Stimulated activated CD4-positive, alpha-beta T cell treated with anti-CD3 and anti-CD28 coated beads, Interleukin-12 subunit alpha, Interleukin-12 subunit beta, amount 100 ng/mL, for 4 hours (primary cell): ENCODE measurements around the gene INPP5J.

Experiments
- DNase-seq: peaks from one replicate; pipeline ENCODE4 v3.0.0-alpha.2; 2020

Gene INPP5J

DNA sequence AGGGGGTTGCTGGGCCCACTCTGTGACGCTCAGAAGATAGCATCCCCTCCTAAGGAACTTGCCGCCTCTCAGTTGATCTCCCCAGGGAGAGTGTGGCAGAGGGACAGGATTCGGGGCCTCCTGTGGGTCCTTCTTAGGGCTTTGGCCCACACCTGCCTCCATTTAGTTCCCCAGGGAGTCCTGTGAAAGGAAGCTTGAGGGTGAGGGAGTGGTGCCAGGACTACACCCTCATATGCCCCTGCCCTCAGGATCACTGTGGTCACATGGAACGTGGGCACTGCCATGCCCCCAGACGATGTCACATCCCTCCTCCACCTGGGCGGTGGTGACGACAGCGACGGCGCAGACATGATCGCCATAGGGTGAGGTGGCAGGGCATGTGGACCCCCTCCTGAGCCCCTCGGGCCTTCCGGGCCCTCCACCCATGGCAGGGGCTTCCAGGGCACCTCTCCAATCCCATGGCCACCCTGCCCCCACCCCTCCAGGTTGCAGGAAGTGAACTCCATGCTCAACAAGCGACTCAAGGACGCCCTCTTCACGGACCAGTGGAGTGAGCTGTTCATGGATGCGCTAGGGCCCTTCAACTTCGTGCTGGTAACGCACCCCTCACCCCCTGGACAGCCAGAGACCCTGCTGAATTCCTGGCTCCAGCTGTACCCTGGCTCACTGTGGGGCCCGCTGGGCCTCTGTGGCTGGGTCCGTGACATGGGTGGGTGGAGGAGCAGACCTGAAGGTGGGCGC, 3.5 kb downstream of the INPP5J start:
- DNase-seq = no peak

DNA sequence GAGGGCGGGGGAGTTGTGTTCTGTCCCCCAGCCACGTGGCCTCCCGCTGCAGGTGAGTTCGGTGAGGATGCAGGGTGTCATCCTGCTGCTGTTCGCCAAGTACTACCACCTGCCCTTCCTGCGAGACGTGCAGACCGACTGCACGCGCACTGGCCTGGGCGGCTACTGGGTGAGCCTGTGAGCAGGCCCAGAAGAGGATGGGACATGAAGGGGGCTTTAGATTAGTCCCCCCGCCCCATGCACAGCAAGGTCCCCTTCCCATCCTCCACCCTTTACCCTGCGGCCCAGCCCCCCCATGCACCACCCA, 4.1 kb downstream of the INPP5J start:
- no peak for DNase-seq

DNA sequence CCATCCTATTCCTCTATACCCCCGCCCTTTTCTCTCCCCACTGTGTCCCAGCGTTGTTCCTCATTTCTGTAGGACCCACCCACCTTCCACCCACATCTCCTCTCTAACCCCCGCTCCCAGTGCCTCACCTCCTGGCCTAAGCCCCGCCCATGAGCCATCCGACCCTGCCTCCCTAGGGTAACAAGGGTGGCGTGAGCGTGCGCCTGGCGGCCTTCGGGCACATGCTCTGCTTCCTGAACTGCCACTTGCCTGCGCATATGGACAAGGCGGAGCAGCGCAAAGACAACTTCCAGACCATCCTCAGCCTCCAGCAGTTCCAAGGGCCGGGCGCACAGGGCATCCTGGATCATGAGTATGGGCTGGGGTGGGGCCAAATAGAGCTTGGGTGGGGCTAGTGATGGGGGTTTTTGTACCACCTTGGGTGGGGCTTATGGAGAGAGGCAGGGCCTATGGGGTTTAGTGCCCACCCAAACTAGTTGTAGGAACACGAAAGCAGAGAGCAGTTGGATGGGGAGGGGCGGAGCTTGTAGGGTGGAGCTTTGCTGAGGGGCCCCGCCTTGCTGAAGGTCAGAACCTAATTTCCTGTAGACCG, 4.5 kb downstream of the INPP5J start:
- DNase-seq = no peak

DNA sequence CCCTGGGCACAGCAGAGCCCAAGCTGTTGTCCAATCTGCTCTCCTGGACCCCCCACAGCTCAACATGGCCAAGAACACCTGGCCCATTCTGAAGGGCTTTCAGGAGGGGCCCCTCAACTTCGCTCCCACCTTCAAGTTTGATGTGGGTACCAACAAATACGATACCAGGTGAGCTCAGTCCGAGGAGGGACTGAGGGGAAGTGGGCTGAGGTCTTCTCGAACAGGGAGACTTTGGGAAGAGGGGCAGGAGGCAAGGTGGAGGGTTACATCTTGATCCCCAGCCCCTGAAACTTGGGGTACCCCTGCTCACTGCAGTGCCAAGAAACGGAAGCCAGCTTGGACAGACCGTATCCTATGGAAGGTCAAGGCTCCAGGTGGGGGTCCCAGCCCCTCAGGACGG, 5.4 kb downstream of the INPP5J start:
- DNase-seq = no peak

DNA sequence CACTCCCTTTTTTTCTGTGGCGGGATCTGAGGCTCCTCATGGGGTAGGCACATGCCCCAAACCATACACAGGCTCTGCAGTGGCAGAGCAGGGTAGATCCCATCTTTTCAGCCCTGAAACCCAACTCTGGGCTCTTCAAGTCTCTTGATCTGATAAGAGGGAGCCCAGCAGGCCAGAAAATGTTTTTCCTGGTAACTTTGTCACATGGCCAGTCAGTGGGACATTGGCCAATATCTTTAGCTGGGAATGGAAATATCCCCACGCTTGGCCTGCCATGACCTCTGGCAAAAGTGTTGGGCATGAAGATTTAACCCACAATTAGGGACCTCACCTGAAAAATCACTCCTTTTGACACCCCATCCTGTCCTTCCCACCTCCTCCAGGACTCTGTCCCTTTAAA, 8.1 kb downstream of the INPP5J start:
- no peak for DNase-seq

DNA sequence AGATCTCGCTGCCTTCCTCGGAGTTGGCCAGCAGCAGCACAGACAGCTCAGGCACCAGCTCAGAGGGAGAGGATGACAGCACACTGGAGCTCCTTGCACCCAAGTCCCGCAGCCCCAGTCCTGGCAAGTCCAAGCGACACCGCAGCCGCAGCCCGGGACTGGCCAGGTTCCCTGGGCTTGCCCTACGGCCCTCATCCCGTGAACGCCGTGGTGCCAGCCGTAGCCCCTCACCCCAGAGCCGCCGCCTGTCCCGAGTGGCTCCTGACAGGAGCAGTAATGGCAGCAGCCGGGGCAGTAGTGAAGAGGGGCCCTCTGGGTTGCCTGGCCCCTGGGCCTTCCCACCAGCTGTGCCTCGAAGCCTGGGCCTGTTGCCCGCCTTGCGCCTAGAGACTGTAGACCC, 11.1 kb downstream of the INPP5J start:
- DNase-seq = no peak

DNA sequence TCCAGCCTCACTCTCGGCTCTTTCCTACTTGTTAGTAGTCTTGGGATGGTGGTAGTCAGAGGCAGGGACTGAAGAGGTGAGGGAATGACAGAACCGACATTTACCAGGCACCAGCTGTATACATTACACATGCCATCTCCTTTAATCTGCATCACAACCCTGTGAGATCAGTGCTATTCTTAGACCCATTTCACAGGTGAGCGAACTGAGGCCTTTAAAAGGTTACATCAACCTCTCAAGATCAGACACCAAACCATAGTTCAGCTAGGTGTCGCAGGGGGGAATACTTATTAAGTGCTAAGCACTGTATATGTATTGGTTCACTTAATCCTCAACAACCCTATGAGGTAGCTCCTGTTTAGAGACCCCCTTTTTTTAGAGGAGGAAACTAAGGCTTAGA, 11.9 kb downstream of the INPP5J start:
- no peak for DNase-seq

DNA sequence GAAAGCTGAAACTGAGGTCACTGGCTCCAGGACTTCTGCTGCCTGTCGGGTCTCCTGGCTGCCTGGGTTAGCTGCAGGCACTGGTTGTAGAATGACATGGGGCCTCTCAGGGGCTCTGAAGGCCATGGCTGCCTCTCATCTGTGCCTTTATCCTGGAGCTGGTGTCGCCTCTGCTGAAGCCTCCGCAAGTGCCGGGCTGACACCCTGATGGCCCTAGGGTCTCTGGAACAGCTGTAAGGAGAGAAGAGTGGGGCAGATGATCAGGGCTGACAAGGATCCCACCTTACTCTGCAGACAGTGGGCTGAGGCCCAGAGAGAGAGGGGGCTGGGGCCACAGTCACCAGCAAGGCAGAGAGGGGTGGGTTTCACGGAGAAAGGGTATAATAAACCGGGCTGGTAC, 12.9 kb downstream of the INPP5J start:
- DNase-seq = no peak

DNA sequence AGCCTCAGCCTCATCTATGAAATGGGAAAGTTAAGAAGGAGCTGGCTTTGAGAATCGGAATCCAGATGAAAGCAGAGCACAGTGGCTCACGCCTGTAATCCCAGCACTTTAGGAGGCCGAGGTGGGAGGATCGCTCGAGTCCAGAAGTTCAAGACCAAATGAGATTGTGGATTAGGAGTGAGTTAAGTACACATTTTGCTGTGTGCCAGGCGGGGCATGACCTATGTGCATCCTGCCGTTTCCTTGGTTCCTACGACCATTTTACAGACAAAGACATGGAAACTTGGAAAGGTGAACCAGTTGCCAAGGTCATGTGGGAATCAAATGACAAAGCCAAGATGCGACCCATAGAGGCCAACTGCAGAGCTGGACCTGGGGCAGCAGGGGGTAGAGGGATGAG, 13.4 kb downstream of the INPP5J start:
- no peak for DNase-seq

DNA sequence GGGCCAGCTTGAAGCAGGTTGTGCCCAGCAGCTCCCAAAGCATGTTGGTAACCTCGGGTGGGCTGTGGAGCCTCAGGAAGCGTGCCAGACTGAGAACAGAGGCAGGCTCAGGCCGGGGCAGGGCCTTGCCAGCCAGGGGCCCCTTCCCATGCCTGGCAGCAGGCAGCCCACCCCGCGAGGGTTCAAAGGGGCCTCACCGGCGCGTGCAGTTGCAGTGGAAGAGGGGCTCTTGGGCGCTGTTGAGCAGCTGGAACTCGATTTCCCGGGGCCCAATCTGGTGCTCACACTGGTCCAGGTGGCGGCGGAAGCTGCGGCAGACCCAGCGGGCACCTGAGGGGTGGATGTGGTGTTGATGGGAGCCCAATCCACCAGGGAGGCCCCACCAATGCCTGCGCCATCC, 13.9 kb downstream of the INPP5J start:
- DNase-seq = no peak

DNA sequence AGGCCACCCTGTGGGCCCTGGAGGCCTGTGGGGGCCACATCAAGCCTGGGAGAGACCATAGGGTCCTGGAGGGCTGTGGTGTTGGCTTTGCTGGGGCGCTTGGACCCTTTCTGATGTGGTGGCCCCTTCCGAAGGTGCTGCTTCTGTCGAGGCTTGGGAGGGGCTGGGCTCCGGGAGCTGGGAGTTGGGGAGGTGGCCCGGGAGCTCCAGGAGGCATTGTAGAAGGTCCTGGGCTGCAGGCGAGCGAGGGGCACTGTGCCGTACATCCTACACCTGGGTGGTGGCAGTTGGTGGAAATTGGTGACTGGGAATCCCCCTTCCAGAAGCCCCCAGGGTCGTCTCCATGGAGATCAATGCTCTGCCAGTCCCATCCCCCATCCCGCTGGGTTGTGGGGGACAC, 15.0 kb downstream of the INPP5J start:
- DNase-seq = no peak

DNA sequence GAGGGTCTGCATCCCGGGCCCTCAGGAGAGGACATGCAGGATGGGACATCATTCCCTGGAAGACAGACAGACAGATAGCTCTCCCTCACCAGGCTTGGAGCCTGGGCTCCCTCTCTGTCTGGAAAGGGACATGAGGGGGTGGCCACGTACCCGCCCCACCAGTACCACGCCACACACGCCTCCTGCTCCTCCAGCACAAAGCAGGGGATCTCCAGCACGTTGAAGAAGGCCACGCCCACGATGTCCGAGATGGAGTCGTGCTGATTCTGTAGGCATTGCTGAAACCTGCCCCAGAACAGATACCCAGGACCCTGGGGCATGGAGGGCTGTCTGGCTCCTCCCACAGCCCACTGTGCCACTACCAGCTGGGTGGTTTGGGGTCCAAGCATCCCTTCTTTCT, 15.4 kb downstream of the INPP5J start:
- no peak for DNase-seq

DNA sequence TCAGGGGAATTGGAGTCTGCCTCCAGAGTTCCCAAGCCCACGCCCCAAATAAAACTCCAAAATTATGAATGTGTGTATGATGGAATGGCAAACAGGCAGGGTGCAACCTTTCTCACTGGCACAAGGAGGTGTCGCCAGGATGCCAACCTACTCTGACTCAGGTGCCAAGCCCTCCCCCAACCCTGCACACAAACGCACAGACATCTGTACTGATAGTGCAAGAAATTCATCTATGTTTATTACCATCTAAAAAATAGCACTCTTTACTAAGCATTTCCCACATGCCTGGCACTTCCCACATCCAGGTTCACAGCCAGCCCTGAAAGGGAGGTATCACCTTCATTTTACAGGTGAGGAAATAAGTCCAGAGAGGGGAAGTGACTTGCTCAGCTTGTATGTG, 16.3 kb downstream of the INPP5J start:
- DNase-seq = no peak

DNA sequence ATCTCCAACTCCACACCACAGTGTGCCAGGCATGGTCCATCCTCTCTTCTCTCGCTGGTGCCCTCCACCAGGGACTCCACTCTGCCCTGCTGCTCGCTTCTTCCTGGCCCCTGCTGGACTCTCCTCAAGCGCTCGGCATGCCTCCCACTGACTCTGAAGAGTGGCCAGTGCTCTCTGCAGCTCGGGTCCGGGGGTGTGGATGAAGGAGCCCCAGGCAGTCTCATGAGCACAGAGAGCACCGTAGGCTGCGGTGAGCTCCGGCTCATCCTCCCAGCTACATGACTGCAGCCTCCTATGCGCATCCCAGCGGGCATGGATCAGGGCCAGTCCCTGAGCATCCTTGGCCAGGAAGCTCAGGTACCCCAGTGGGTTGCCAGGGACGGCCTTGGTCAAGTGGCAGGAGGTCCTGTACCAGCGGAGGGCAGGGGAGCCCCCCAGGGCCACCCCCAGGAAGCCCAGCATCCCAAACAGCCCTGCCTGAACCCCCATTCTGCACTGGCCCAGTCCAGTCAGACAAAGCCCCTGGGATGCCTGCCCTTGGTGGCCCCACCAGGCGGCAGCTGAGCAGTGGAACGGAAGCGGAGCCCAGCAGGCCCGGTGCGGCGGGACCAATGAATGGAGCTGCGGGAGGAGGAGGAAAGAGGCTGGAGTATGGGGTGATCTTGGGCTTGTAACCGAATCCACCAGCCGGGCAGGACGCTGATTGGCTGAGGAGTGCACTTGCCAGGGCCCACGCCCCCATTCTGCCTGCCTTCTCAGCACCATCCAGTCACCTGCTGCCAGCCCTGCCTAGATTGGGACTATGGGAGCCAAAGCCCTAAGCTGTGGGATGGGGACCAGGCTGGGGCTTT, 17.3 kb downstream of the INPP5J start, which contains the start of gene PLA2G3:
Gene PLA2G3 (minus strand): TSS at position 643 of the 851 bp plus-strand sequence. CDS start 154 bp downstream, at position 489.
- DNase-seq = no peak

DNA sequence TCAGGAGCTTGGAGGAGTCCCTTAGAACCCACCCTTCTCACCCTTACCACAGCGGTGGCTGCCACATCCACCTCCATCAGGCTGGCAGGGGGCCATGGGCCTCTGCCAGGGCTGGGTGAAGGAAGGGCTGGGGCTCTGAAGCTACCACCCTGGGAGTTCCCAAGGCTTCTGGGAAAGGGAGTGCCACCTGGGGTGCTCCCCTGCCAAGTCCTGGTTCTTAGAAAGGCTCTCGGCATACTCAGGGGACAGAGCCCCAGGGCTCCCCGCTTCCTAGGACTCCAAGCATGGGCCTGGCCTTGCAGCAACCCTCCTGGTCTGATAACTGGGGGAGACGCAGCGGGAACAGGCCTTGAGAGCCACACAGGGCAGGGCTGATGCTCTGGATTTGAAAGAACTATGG, 18.0 kb downstream of the INPP5J start:
- no peak for DNase-seq

DNA sequence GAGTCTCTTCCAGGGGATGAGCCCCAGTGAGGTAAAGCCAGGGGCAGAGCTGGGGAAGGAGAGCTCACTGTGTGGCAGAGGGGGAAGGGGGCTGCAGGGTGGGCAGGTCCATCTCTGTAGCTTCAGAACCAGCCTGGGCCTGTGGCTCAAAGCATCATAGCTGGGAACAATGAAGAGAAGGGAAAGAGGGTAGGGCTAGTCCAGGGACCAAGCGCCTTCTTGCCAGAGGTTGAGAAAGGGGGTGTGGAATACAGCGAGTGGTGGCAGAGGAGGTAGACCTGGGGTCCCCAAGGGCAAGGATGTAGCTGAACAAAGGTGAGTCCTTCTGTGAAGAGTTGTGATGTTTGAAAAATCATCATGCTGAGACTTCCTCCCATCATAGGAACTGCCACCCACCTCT, 18.8 kb downstream of the INPP5J start:
- no peak for DNase-seq

DNA sequence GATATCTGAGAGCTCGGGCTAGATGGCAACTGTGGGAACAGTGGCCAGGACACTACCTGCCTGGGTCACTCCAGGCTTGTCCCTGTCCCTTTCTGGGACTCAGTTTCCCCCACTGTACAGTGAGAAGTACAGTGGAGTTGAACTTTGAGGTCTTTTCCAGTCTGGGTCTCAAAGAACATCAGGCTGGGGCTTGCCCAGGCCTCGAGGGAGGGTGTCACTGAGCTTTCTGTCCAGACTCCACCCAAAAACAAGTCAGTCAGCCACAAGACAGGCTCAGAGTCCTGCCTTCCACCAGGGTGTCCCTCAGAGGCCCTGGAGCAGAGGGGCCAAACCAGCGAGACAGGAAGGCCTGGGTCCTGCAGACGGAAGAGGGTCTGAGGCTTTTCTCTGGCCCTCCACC, 19.5 kb downstream of the INPP5J start:
- no peak for DNase-seq

DNA sequence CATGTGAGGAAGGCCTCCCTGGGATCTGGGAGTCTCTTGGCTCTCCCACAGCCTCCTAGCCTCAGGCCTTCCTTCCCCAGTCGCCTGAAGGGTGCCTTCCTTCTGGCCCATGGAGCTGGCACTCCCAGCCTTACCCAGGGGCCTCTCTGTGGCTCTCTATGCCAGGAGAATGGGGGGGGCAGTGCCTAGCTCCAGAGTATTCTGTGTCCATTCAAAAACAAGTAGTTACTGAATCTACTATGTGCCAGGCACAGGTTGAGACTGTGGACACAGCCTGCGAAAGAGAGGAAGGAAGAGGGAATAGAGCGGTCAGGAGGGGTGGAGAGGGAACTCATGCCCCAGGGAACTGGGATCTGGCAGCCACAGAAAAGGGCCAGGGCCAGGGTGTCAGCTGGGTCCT, 20.3 kb downstream of the INPP5J start:
- no peak for DNase-seq

DNA sequence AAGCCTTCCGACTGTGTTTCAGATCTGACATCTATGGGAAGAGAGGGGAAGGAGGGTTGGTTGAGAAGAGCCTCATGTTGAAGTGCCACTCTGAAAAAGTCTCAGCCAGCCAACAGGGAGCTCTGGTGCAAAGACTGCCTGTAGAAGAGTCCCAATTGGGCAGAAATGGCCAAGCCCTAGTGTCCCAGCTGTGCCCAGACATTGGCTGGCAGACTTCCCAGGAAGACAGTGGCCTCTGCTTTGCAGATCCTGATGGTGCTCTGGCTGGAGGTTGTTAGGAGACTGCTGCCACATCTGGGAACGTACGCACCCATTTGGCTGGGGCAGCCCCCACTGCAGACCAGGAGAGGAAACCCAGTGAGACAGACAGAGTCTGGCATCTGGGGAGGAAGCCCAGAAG, 20.8 kb downstream of the INPP5J start:
- no peak for DNase-seq

DNA sequence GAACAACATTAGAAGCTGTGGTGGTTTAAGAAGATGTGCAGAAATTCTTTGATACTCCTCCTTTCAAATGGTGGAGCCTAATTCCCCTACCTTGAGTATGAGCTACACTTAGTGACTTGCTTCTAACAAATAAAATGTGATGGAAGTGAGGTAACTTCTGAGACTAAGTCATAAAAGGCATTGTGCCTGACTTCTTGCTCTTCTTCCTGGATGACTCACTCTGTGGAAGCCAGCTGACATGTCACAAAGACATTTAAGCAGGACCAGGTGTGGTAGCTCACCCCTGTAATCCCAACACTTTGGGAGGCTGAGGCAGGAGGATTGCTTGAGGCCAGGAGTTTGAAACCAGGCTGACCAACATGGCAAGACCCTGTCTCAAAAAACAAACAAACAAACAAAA, 21.5 kb downstream of the INPP5J start:
- no peak for DNase-seq

DNA sequence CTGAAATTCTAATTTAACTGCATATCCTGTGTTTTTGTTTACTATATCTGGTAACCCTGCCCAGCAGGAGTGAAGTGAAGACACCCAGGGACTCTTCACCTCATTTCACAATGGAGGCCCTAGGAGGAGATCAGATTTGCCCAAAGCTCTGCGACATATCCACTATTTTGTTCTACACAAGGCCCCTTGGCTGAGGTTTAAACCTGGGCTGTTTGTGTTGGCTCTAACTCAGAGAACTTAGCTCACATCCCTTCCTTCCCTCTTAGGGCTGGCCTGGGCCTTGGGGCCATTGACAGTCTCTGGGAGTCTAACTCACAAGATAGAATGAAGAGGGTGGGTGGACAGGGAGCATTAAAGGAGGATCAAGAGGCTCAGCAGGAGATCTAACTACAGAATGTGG, 25.7 kb downstream of the INPP5J start:
- DNase-seq = no peak

DNA sequence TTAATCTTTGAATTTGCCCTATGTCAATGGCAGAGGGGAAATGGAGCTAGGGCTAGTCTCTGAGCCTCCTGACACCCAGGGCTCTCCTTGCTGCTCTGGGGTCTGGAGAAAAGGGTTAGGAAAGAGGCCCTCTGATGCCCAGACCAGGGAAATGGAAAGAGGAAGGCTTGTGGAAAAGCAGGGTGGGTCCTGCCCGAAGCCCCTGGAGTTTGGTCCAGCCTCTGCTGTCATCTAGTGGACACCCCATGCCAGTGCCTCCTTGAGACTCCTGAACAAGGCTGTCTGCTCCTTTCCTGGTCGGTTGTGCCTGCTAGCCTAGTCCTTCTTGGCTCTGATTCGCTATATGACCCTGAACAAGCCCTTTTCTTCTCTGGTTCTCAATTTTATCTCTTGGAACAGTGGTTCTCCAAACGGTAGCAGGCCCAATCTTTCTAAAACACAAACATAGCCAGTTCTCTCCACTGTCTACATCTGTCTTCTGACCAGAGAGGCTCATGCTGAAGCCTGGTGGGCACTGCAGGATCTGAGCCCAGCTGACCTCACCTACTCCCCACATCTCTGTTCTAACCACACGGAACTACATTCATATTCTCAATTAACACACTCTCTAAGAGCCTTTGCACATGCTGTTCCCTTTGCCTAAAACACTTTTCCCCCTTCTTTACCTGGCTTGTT, 26.3 kb downstream of the INPP5J start:
- DNase-seq = peak; percentile 19

DNA sequence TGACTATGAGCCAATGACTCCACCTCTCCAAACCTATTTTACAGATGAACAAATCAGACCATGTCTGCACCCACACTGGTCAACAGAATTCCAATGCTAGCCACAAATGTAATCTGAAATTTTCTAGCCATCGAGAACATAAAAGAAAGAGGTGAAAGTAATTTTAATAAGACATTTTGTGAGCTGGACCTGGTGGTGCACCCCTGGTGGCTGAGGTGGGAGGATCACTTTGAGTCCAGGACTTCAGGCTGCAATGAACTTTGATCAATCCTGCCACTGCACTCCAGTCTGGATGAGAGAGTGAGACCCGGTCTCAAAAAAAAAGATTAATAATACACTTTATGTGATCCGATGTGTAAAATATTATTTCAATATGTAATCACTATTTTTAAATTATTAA, 27.8 kb downstream of the INPP5J start:
- DNase-seq = no peak

DNA sequence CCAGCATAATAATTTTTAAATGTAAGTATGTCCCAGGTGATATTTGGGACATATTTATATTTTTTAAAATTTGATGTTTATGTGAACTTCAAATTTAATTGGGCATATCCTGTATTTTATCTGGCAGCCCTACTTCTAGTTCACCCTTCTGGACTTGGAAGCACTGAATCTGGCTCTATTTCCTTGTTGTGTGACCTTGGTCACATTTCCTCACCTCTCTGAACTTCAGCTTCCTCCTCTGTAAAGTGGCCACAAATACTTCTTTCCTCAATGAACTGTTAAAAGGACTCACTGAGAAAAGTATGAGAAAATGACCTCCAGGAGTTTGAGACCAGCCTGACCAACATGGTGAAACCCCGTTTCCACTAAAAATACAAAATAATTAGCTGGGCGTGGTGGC, 29.1 kb downstream of the INPP5J start:
- DNase-seq = no peak
